SK-N-SH (cell line): ENCODE measurements around the gene NKX2-3. TPM values are rescaled to one million over a fixed set of nuclear protein-coding genes. Genes with fewer than 3 reads are reported as not detected.

Experiments used
- CTCF ChIA-PET: fragments of 300-600, 350-600 bp; formaldehyde crosslinking; extraction: SDS; loops from one replicate; lab custom pipeline; 2021; lab: Yijun Ruan, JAX
- POLR2A ChIA-PET: fragments of 350-600 bp; sonication (Branson Sonifier 250); formaldehyde crosslinking; extraction: SDS; loops from one replicate; lab custom pipeline; 2020; ENCODE audit warnings: antibody characterized with exemption, inconsistent platforms; lab: Yijun Ruan, JAX
- DNase-seq: peaks from one replicate; pipeline ENCODE4 v3.0.0; 2012
- H2AFZ ChIP-seq: fragments of 200-600 bp; sonication (generic); 2 replicates; pipeline ENCODE4 v1.8.1; 2016; ENCODE audit warnings: antibody characterized with exemption, mild to moderate bottlenecking, low read depth
- H3F3A ChIP-seq: fragments of 200-600 bp; sonication (generic); replicated peaks from 2 replicates; pipeline ENCODE3; 2016; ENCODE audit warnings: antibody characterized with exemption, mild to moderate bottlenecking; ENCODE audit not compliant: insufficient read depth
- H3K27ac ChIP-seq, 2 experiments: fragments of 200-500 bp in 1 of 2; fragments of 200-600 bp in 1 of 2; sonication (Bioruptor generic) in 1 of 2; sonication (generic), shearing (Covaris generic) in 1 of 2; 2 replicates each; pipeline versions ENCODE4 v1.5.1 to v1.6.1; 2014 to 2016; ENCODE audit warnings: low read depth in 2 of 2, inconsistent platforms in 1 of 2, low read length in 1 of 2, mild to moderate bottlenecking in 1 of 2, mixed read lengths in 1 of 2
- H3K27me3 ChIP-seq: fragments of 200-600 bp; sonication (generic), shearing (Covaris generic); 2 replicates; pipeline ENCODE4 v1.6.1; 2016; ENCODE audit warnings: mixed run types; ENCODE audit not compliant: insufficient read depth
- H3K36me3 ChIP-seq, 2 experiments: fragments of 200-500 bp in 1 of 2; fragments of 200-600 bp in 1 of 2; sonication (Bioruptor generic) in 1 of 2; sonication (generic) in 1 of 2; replicated peaks in 1 of 2; 2 replicates each; pipeline versions ENCODE3 to v1.5.1; 2014 to 2016; ENCODE audit warnings: low read length in 1 of 2, mild to moderate bottlenecking in 1 of 2; ENCODE audit not compliant: insufficient read depth in 2 of 2, control insufficient read depth in 1 of 2
- H3K4me1 ChIP-seq, 2 experiments: fragments of 200-500 bp in 1 of 2; fragments of 200-600 bp in 1 of 2; sonication (Bioruptor generic) in 1 of 2; sonication (generic), shearing (Covaris generic) in 1 of 2; 2 replicates each; pipeline versions ENCODE4 v1.5.1 to v1.6.1; 2014 to 2016; ENCODE audit warnings: low read depth in 1 of 2, low read length in 1 of 2, mixed run types in 1 of 2; ENCODE audit not compliant: insufficient read depth in 2 of 2, control insufficient read depth in 1 of 2
- H3K4me2 ChIP-seq: fragments of 200-600 bp; sonication (generic), shearing (Covaris generic); 2 replicates; pipeline ENCODE4 v1.6.1; 2017; ENCODE audit warnings: mixed run types
- H3K4me3 ChIP-seq, 2 experiments: fragments of 200-500 bp in 1 of 2; fragments of 200-600 bp in 1 of 2; sonication (Bioruptor generic) in 1 of 2; sonication (generic), shearing (Covaris generic) in 1 of 2; 2 replicates each; pipeline versions ENCODE4 v1.5.1 to v1.8.1; 2014 to 2016; ENCODE audit warnings: low read depth in 2 of 2, inconsistent platforms in 1 of 2, low read length in 1 of 2, mild to moderate bottlenecking in 1 of 2, mixed read lengths in 1 of 2, moderate library complexity in 1 of 2
- H3K79me2 ChIP-seq: fragments of 200-600 bp; sonication (generic); 2 replicates; pipeline ENCODE4 v1.8.1; 2017; ENCODE audit warnings: mild to moderate bottlenecking; ENCODE audit not compliant: insufficient read depth
- H3K9ac ChIP-seq: fragments of 200-600 bp; sonication (generic); 2 replicates; pipeline ENCODE4 v1.6.1; 2017; ENCODE audit warnings: mixed run types
- H3K9me2 ChIP-seq: fragments of 200-600 bp; sonication (generic); 2 replicates; pipeline ENCODE4 v1.6.1; 2017; ENCODE audit warnings: mixed run types
- H3K9me3 ChIP-seq: fragments of 200-600 bp; sonication (generic); 2 replicates; pipeline ENCODE4 v1.6.1; 2017; ENCODE audit warnings: mixed run types, mild to moderate bottlenecking, moderate library complexity
- H4K20me1 ChIP-seq: fragments of 200-600 bp; sonication (generic); 2 replicates; pipeline ENCODE4 v1.6.1; 2017; ENCODE audit warnings: mild to moderate bottlenecking, mixed run types; ENCODE audit not compliant: insufficient read depth
- ELF1 ChIP-seq: IDR thresholded peaks from 2 replicates; pipeline ENCODE4 v1.4.0; 2012
- FOXM1 ChIP-seq: IDR thresholded peaks from 2 replicates; pipeline ENCODE4 v1.4.0; 2012; ENCODE audit warnings: low read depth, mild to moderate bottlenecking
- GATA2 ChIP-seq: sonication (generic); formaldehyde crosslinking; IDR thresholded peaks from 2 replicates; pipeline ENCODE4 v1.5.0; 2020; ENCODE audit warnings: mild to moderate bottlenecking, missing genetic modification reagents
- IRF3 ChIP-seq: fragments of 150-350 bp; IDR thresholded peaks from 2 replicates; pipeline ENCODE4 v1.6.1; 2016; ENCODE audit warnings: mild to moderate bottlenecking, low read depth, low read length
- JUND ChIP-seq: IDR thresholded peaks from 2 replicates; pipeline ENCODE4 v1.4.0; 2012
- MEF2A ChIP-seq: IDR thresholded peaks from 2 replicates; pipeline ENCODE4 v1.4.0; 2012; ENCODE audit warnings: low read depth, borderline replicate concordance
- RAD21 ChIP-seq: IDR thresholded peaks from 2 replicates; pipeline ENCODE4 v1.6.1; 2012; ENCODE audit warnings: mild to moderate bottlenecking, low read length
- RCOR1 ChIP-seq: fragments of 150-350 bp; IDR thresholded peaks from 2 replicates; pipeline ENCODE4 v1.6.1; 2017; ENCODE audit warnings: antibody characterized with exemption, low read length
- RFX5 ChIP-seq: IDR thresholded peaks from 2 replicates; pipeline ENCODE4 v1.6.1; 2012; ENCODE audit warnings: mild to moderate bottlenecking, improper control_type of control experiment, low read length
- TCF12 ChIP-seq: IDR thresholded peaks from 2 replicates; pipeline ENCODE4 v1.4.0; 2012
- USF2 ChIP-seq: fragments of 150-350 bp; IDR thresholded peaks from 2 replicates; pipeline ENCODE4 v1.6.1; 2017; ENCODE audit warnings: antibody characterized with exemption, low read length, low read depth, borderline replicate concordance
- YY1 ChIP-seq: IDR thresholded peaks from 2 replicates; pipeline ENCODE4 v1.4.0; 2012; ENCODE audit warnings: low read depth, mild to moderate bottlenecking
- ZBTB33 ChIP-seq: IDR thresholded peaks from 2 replicates; pipeline ENCODE4 v1.4.0; 2012; ENCODE audit warnings: low read depth, borderline replicate concordance
- WGBS: methylation state at CpG from one replicate; pipeline ENCODE4 v1.1.6; 2017; ENCODE audit warnings: low lambda C conversion rate; 5-methylcytosine and 5-hydroxymethylcytosine counted together
- polyA plus RNA-seq, 3 experiments: library from polyadenylated mRNA; depleted of rRNA; stranded (reverse); fragments of >200 nt; gene quantifications; 2 replicates each; pipeline ENCODE4 v1.2.3, GENCODE V29; 2012

Gene NKX2-3
- polyA plus RNA-seq, 1 of the 3 experiments (the other 2 are of a cell fraction), result not detected

GRCh38 chr10:99555825-99556523, 23.2 kb downstream of the NKX2-3 start:
- POLR2A ChIA-PET, result no interaction called here

More at GRCh38 chr10:99555825-99556523, 23.2 kb downstream of the NKX2-3 start:
- Histone ChIP-seq H4K20me1 (no peaks in the 10 kb centered on the region), H3F3A (no peaks in the 10 kb centered on the region), H3K9ac (no peak overlapping the region), H3K36me3 (no peaks in the 10 kb centered on the region), H3K79me2 (no peaks in the 10 kb centered on the region), H2AFZ (no peak overlapping the region), H3K4me2 (no peak overlapping the region), H3K4me3 (no peak overlapping the region), H3K4me1 (peaks cover 0 to 6% of the 10 kb centered on the region in 2 experiments; a peak in 1 of 4 replicates), H3K27ac (no peak overlapping the region), H3K9me3 (no peaks in the 10 kb centered on the region), H3K27me3 (peaks cover 82% of the 10 kb centered on the region), H3K9me2 (no peaks in the 10 kb centered on the region)
- 39% methylated on average over 6 of the region's 6 CpGs for WGBS
- CTCF ChIA-PET, result interaction anchor here (0.9 kb wide), 1 partner anchor 57 kb away, joined by 3 read pairs; no protein-coding TSS in a partner anchor
- DNase-seq, result no peak
- TF ChIP-seq GATA2, result no peak
- TF ChIP-seq RCOR1, result no peak
- TF ChIP-seq RAD21, result no peak
- no peak for TF ChIP-seq FOXM1
- TF ChIP-seq USF2, result no peak
- TF ChIP-seq YY1, result no peak
- no peak for TF ChIP-seq ELF1
- no peak for TF ChIP-seq MEF2A
- TF ChIP-seq IRF3, result no peak
- no peak for TF ChIP-seq JUND
- TF ChIP-seq RFX5, result no peak
- no peak for TF ChIP-seq TCF12
- TF ChIP-seq ZBTB33, result no peak
